NB4 (cell line): ENCODE results near the gene HNRNPU.

Experiments used
- DNase-seq: peaks from one replicate; pipeline ENCODE4 v3.0.0; 2010; ENCODE audit warnings: low read depth
- H3K4me3 ChIP-seq: one replicate; pipeline ENCODE4 v1.5.1; 2011; ENCODE audit warnings: mild to moderate bottlenecking, low read depth, low read length, moderate library complexity
- CTCF ChIP-seq: IDR thresholded peaks from one replicate; pipeline ENCODE4 v1.5.1; 2012; ENCODE audit warnings: low read depth, low read length
- MAX ChIP-seq: IDR thresholded peaks from 2 replicates; pipeline ENCODE4 v1.6.1; 2011; ENCODE audit warnings: low read depth, low read length
- MYC ChIP-seq: IDR thresholded peaks from 2 replicates; pipeline ENCODE4 v1.6.1; 2011; ENCODE audit warnings: low read depth, low read length
- POLR2A ChIP-seq: IDR thresholded peaks from 2 replicates; pipeline ENCODE4 v1.6.1; 2011; ENCODE audit warnings: mild to moderate bottlenecking; ENCODE audit not compliant: insufficient read length; ENCODE audit errors: extremely low read depth

The HNRNPU gene

GRCh38 chr1:244860914-244861610 lies 3.3 kb downstream of the HNRNPU start:
- TF ChIP-seq MAX: no peak
- TF ChIP-seq MYC: no peak
- TF ChIP-seq CTCF: no peak
- no peak for TF ChIP-seq POLR2A
- H3K4me3 ChIP-seq: peak overlapping the region; percentile 84

GRCh38 chr1:244860078-244860477 lies 4.3 kb downstream of the HNRNPU start:
- no peak for DNase-seq
- no peak for TF ChIP-seq POLR2A
- no peak for TF ChIP-seq CTCF
- TF ChIP-seq MAX: no peak
- no peak for TF ChIP-seq MYC
- peak overlapping the region; percentile 84 for H3K4me3 ChIP-seq

More at GRCh38 chr1:244860914-244861610, 3.3 kb downstream of the HNRNPU start:
- no peak for DNase-seq

- no peak for DNase-seq
- peak overlapping the region; percentile 84 for H3K4me3 ChIP-seq
- TF ChIP-seq MYC: no peak
- TF ChIP-seq MAX: no peak
Measured at GRCh38 chr1:244858357-244858756, 6.0 kb downstream of the HNRNPU start.

GRCh38 chr1:244857761-244858160 lies 6.6 kb downstream of the HNRNPU start:
- DNase-seq: no peak
- H3K4me3 ChIP-seq: peak overlapping the region; percentile 84
- TF ChIP-seq MAX (no peak), MYC (no peak), CTCF (no peak), POLR2A (no peak)

GRCh38 chr1:244854865-244855578 lies 9.3 kb downstream of the HNRNPU start:
- H3K4me3 ChIP-seq: no peak overlapping the region
- no peak for DNase-seq
- TF ChIP-seq MAX (no peak), POLR2A (no peak), MYC (no peak), CTCF (no peak)

GRCh38 chr1:244854166-244854565 lies 10.2 kb downstream of the HNRNPU start:
- TF ChIP-seq MAX: no peak
- TF ChIP-seq CTCF: no peak
- TF ChIP-seq POLR2A: no peak
- TF ChIP-seq MYC: no peak
- no peak for DNase-seq

More at GRCh38 chr1:244854166-244854565, 10.2 kb downstream of the HNRNPU start:
- H3K4me3 ChIP-seq: no peak overlapping the region
